ENCODE data around the gene OST4.

The OST4 gene

GRCh38 chr2:27024188-27024587 lies 47.3 kb downstream of the OST4 start:
- no peak for DNase-seq

- no peak for DNase-seq
Measured at GRCh38 chr2:27023740-27024139, 47.7 kb downstream of the OST4 start.

- no peak for DNase-seq
Measured at GRCh38 chr2:27021253-27022049, 50.0 kb downstream of the OST4 start.
